Anterior cingulate cortex (tissue), 58 donors: ENCODE results near the gene MYO9A.

Experiments used
- DNase-seq, 58 donors: peaks; one replicate each; lab custom pipeline; 2025; lab: John Stamatoyannopoulos, UW

The MYO9A gene, protein sequence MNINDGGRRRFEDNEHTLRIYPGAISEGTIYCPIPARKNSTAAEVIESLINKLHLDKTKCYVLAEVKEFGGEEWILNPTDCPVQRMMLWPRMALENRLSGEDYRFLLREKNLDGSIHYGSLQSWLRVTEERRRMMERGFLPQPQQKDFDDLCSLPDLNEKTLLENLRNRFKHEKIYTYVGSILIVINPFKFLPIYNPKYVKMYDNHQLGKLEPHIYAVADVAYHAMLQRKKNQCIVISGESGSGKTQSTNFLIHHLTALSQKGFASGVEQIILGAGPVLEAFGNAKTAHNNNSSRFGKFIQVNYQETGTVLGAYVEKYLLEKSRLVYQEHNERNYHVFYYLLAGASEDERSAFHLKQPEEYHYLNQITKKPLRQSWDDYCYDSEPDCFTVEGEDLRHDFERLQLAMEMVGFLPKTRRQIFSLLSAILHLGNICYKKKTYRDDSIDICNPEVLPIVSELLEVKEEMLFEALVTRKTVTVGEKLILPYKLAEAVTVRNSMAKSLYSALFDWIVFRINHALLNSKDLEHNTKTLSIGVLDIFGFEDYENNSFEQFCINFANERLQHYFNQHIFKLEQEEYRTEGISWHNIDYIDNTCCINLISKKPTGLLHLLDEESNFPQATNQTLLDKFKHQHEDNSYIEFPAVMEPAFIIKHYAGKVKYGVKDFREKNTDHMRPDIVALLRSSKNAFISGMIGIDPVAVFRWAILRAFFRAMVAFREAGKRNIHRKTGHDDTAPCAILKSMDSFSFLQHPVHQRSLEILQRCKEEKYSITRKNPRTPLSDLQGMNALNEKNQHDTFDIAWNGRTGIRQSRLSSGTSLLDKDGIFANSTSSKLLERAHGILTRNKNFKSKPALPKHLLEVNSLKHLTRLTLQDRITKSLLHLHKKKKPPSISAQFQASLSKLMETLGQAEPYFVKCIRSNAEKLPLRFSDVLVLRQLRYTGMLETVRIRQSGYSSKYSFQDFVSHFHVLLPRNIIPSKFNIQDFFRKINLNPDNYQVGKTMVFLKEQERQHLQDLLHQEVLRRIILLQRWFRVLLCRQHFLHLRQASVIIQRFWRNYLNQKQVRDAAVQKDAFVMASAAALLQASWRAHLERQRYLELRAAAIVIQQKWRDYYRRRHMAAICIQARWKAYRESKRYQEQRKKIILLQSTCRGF (N-terminal part only)

DNA sequence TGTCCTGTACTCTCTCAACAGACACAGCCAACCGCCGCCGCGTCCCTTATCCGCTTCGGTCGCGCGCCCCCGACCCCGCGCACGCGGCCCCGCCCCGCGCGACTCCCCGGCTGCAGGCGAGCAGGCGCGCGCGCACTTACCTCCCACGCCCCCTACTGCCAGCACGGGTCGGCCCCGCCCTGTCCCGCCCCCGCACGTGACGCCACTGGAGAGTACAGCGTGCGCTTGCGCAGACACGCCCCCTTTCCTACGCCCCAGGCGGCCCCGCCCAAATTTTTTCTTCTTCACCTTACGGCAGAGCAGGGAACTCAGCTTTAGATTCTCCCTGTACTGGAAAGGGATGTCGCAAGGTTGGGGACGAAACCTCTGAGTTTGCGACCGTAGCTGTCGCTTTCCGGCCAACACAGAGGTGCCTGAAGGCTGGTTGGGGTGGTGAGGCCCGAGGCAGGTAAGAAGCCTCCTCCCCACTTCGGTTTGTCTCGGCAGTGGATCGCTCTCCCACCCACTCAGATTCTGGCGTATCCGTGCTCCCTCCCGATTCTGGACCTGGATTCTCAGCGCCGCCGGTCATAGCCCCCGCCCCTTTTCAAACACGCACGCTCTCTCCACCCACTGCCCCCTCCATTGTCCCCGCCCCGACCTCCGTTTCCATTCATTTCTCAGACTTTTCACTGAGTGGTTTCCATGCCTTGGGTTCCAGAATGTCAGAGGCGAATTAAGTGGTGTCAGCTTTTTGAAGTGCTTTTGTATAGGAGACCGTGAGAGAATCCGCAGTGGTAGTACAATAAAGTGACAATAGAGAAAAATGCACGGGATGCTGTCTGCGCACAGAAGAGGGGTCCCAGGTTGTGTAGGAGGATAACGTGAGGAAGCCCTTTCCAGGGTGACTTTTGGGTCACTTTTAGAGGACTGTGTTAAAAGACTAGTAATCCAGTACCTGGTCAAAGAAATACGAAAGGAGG lies at the start of gene MYO9A, which contains the start of gene SENP8:
TSS of gene MYO9A (minus strand) at position 134 of the 962 bp plus-strand sequence. CDS start 71,587 bp downstream, outside the sequence.
TSS of gene SENP8 (plus strand) at position 387 of the 962 bp plus-strand sequence. CDS start 21,221 bp downstream, outside the sequence.
- DNase-seq, result peak; percentile 77 to 98 (median 95)

DNA sequence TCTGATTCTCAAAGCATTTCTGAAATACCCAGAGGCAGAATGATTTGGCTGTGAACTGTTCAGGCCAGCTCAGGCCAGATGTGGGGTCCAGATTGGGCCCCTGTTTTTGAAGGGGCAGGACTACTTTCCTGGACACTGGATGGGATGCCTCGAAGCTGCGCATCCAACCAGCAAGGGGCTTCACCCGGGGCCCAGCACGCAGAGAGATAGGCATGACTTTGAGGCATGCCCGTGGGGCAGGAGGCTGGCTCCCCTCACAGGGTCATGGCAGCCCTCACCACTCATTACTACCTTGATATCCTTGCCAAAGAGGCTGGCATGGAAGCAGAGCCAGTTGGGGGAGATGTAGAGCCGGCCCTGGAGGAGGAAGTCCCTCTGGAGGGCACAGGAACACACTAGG lies 49.5 kb upstream of the MYO9A start:
- no peak for DNase-seq

DNA sequence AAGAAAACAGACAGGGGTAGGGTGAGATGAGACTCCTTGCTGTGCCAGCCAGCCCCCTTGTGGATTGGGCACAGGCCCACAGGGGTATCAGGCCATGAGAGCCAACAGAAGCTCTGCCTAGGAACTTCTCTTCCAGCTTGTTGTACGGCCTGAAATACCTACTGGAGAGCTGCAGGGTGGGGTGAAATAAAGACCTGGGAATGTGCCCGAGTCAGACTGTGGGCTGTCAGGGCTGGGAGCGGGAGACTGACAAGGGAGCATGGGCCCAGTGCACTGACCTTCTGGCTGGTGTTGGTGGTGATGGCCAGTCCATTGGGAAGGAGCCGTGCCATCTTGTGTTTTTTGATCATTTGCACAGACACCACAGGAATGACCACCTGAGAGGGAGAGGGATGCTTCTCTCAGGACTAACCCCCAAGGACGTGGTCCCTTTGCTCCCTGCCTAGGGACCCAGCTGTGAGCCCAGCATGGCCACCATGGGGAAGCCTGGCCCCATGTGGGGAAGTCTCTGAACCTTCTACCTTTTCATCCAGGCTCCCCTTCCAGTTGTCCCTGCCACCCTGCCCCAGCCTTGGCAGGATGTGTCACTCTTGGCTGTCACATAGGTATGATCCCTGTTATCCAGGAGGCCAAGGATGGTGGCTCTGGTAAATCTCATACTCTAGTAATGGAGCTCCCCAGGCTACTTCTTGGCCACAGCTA lies 48.9 kb upstream of the MYO9A start:
- DNase-seq, result no peak

DNA sequence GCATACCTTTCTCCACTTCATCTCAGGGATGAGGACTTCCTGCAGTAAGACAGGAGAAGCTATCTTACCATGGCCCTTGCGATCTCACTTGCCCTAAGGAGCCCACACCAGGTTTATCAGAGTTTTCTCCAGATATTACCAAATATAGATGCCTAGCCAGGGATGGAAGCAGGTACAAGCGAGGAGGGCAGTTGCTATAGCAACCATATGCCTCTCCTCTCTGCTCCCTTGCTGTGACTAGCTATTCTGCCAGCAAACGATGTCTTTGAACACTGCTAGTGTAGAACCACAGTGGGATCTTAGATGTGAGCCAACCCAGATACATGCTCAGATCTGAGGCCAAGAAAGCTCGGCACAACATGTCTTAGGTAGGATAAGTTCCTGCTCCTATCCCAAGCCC lies 45.8 kb upstream of the MYO9A start:
- peak in 13 of 58 donors; percentile 7 to 62 (median 27) for DNase-seq

DNA sequence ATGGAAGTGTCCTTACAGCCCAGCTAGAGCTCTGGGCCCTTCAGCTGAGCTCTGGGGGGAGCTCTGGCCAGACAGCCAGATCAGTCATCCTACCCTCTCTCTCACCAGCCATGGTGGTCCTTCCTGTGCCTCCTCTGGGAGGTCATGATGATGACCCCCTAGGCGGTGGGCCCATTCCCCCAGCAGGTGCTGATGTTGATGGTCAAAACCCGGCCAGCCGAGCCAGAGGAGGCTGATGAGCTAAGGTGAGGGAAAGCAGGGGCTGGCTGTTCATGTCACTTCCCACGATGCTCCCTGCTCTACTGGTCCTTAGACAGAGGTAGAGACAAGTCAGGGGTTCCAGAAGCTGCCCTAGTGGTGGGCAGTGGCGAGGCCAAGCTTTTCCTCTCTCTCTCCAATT lies 44.6 kb upstream of the MYO9A start:
- DNase-seq, result no peak

DNA sequence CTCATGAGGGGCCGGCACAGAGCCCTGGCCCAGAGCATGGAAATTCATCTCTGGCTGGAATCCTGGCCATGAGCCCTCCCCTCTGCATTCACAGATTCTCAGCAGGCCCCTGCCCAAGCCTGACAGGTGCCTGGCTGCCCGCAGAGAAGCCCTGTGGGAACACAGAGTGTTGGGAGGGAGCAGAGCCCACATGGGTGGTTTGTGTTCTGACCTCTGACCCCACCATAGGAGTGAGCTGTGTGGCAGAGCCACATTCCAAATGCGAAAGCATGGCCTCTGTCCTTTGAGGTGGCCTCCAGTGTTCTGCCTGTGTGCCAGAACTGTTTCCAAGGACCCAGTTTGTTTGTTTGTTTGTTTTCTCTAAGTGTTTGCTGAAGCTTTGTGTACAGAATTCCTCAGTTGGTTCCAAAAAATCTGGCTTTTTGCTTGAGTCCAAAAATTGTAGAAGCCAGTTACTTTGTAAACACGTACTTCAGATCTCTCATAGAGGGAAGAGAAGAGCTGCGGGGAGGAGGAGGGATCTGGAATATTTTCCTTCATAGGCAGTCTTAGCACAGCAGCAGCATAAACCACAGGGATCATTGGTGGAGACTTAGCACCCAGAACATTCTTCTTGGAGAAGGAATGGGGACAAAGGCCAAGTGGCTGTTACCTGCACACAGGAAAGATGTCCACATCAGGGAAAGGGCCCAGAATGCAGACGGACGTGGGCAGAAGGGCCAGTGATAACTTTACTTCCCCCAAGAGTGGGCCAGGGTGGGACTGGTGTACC lies 43.6 kb upstream of the MYO9A start:
- peak in 5 of 58 donors; percentile 14 to 23 (median 17) for DNase-seq

DNA sequence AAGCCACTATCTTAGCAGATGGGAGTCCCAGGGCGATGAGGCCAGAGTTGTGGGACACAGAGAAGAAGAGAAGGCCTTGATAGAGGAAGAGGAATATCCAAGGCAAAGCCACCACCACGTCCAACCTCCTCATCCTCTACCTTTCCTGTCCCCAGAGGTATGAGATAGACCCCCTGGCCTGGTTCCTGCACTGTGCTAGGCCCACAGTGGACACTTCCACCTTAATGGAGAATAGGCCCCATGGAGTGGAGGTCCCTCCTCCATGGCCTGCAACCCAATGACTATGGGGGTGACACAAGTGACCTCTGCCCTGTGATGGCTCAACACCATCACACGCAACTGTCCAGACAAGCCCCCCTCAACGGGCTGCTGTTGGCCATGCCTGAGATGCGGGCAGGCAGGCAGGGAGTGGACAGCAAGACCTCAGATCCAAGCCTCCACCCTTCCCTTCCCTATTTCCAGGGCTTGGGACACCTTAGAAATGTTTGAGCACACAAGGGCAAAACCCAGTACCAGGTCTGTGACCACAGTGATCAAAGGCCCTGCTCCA lies 42.8 kb upstream of the MYO9A start:
- DNase-seq, result no peak

DNA sequence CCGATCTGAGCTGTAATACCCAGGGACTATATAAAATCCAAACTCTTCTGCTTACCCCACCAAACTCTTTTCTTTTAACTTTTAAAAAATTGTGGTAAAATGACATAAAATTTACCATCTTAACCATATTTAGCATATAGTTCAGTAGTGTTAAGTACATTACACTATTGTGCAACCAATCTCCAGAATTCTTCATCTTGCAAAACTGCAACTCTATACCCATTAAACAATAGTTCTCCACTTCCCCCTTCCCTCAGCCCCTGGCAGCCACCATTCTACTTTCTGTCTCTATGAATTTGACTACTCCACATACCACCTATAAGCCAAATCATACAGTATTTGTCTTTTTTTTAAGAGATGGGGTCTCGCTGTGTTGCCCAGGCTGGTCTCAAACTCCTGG lies 39.0 kb upstream of the MYO9A start:
- DNase-seq, result no peak

DNA sequence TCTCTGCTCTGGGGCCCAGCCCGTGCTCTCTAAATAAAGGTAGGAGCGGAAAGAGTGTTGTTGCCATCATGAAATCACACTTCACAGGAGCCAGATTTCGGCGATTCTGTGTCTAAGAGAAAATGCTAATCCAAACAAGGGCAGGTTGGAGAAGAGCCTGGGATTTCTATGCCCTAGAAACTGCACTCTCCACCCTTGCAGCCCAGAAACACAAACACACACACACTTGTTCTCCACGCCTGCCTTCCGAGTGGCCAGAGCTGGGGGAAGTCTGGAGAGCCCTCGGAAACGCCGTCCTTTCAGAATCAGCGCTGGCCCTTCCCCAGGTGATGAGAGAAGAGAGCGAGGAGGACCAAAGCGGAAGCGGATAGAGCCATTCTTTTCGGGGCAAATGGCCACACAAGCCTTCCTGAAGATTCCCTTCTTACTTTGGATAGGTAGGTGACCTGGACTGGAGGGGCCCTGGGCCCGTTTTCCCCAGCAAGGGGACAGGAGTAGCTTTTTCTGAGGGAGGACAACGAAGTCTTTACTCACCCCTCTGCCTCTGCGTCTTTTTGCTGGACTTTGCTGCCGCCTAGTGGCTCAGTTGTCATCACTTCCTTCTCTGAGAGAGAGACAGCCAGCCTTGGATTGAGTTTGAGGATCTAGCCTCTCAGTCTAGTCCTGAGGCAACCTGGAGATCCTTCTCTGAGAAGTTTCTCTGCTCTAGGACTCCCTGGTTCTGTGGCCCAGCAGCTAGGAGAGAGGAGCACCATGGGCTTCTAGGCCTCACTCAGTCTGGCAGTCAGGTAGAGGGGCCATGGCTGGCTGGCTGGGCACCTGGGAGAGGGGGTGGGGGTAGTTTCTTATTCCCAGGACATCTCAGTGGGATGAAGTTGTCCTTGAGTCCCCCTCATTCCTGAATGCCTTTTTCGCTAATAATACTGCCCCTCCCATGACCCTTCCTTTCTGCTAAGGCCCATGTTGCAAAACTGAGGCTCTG lies 38.0 kb upstream of the MYO9A start:
- DNase-seq, result peak in 57 of 58 donors; percentile 31 to 90 (median 74)

DNA sequence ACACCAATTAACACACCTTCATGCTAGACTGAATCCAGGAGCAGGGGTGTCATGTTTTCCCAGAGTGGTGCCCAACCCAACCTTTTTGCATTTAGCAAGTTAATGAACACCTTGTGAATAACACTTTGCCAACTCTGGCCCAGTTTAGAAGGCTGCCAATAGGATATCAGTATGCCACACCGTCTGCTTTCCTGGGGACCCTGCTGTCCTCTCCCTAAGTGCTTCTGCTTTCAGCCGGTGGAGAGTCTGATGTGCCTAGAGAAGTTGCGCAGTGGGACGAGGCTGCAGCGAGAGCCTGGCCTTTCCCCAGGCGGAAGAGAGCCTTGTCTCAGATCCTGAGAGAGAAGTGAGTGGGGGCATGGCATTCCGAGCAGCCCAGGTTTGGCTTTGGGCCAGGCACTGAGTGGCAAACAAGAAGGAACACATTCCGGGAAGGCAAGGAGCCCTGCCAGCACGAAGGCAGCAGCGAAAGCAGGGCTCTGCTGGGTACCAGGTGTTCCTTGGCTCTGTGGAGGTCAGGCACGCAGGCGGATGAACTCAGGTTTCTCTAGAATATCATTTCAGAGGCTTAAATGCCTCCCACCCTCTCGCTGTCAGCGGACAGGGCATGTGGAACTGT lies 37.2 kb upstream of the MYO9A start:
- peak in 48 of 58 donors; percentile 14 to 90 (median 53) for DNase-seq

DNA sequence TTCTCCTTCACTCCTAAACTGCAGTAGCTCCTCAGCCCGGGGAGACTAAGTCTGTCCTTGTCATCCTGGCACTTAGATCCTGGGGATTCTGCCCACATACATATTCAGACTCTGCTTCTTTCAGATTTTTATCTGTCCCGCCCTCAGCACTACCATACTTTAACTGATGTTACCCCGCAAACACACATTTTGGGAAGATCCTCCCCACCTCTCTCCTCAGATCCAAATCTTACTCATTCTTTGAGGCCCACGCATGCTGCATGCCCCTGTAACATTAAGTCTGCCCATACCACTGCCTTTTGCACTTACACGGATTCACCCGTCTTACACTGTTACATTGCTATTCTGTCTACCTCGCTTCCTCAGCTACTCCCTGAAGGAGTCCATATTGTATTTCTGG lies 36.4 kb upstream of the MYO9A start:
- no peak for DNase-seq

DNA sequence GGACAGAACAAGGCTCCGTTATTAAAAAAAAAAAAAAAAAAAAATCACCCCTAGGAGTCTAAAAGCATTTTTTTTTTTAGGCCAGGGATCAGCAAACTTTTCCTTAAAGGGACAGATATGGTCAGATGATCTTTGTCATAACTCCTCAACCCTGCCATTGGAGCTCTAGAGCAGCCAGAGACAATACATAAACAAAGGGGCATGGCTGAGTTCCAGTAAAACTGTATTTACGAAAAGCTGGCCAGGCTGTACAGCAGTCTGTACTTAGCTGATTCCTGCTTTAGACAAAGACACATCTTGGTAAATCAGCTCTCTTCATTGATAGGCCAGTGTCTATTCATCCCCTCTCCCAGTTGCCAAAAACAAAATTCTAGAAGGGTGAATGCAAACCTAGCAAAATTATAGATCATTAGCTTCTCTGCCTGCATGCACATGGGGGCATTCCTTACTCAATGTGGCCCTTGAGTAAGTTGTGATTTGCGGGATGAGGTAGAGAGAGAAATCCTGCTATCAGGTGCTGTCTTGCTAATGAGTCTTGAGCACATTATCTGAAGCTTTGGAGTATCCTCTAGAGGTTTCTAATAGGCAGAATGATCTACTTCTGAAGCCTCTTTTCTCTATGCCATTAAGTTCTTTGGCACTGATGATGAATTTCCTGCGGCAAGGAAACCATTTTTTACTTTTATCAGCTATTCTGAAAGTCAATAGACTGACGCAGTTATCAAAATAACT lies 35.5 kb upstream of the MYO9A start:
- no peak for DNase-seq

DNA sequence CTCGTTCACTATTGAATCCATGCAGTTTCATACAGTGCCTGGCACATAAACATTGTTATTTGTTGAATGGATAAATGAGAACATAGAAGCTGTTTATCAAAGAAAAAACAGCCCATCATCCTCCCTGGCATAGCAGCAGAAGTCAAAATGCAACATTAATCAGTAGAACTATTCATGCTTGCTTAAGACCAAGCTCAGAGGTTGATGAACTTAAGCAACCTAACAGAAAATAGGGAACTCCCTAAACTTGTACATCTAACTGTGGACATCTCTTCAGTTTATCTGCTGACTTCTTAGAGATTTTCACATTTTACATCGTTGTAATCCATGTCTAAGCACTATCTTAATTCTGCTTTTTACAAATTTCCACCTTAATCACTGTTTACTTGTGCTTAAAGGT lies 29.5 kb upstream of the MYO9A start:
- DNase-seq, result no peak

DNA sequence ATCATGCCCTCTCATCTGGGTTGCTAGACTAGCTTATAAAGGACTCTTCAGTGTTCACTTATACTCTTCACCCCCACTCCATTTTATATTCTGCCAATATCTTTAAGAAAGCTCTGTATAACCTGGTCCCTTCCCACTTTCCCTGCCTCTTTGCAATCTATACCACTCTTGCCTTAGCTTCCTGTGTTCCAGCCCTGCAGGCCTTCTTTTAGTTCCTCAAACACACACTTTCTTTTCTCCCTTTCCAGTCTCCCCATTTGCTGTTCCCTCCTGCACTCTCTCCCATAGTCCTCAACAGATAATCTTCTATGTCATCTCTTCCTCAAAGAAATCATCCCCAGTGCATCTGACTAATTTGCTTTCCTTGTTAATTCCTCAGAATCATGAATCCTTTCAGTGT lies 29.0 kb upstream of the MYO9A start:
- DNase-seq, result no peak

DNA sequence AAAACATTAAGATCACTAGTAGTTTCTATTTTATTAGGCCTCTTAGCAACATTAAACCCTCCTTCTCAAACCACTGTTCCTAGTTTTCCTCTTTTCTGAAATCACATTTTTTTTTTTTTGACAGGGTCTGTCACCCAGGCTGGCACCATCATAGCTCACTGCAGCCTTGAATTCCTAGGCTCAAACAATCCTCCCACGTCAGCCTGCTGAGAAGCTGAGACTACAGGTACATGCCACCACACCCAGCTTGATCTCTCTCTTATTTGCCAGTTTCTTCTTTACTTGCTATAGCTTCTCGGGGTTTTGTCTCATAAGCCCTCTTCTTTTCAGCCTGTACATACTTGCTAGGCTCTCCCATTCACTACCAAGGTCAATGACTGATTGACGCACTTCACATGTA lies 28.3 kb upstream of the MYO9A start:
- no peak for DNase-seq
